Islet precursor cell (in vitro differentiated cells): ENCODE results near the gene WWP2.
A peak's percentile ranks its signal among the peaks of the same experiment; 100 is the strongest.
"Not testable (repeated sequence)": the region's sequence is repeated elsewhere in the genome, so short reads cannot be mapped to it uniquely, and the experiment has no call there.

Experiments used
- DNase-seq: peaks from one replicate; pipeline ENCODE4 v3.0.0-alpha.2; 2018

The WWP2 gene

DNA sequence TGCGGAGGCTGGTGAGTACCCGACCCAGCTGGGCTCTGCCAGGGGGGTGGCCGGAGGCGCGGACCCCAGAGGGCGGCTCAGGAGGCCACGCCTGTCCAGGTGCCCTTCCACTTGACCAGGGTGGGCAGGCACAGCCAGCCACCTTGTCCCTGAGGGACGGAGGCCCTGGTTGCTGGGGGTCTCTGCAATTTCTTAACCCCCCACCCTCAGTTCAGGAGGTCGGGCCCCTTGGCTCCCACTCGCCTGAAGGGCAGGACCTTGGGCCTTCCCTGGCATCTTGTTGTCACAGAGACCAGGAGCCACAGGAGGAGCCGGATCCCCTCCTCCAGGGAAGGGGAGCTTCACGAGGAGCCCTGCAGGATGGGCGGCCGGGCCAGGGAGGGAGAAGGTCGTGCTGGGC, 190.0 kb downstream of the WWP2 start:
- DNase-seq = not testable (repeated sequence)

DNA sequence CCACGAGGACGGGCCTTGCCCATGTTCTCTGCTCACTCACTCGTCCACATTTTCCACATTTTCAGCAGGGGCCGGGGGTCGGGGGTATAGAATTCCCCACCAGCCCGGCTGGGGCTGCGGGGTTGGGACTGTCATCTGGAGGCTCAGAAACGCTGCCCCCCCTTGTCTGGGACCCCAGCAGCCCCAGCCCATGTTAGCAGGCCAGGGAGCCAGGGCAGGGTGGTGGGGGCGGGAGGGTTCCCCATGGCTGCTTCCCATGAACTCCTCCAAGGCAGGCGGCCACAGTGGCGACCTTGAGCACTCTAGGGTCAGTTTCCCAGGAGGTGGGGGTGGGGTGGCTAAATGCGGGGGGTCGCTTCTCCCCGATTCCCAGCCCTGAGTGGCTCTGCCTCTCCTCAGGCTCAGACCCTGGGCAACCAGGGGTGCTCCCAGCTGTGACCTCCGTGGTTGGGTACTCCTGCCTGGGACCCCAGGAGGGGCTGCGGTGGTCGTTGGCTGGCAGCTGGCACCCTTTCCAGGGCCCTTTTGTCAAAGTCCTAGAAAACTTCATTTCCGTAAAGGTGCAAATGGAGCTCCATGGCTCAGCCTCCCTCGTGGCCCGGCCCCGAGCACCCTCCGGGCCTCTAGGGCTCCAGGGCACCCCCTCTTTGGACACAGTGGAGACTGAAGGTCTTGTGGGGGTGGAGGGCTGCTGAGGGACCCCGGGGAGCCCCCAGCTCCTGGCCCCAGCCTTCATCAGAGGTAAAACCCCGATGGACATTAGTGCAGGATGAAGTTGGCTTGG, 190.6 kb downstream of the WWP2 start:
- not testable (repeated sequence) for DNase-seq

- DNase-seq = not testable (repeated sequence)
Measured at GRCh38 chr16:69954241-69954640, 192.1 kb downstream of the WWP2 start.

DNA sequence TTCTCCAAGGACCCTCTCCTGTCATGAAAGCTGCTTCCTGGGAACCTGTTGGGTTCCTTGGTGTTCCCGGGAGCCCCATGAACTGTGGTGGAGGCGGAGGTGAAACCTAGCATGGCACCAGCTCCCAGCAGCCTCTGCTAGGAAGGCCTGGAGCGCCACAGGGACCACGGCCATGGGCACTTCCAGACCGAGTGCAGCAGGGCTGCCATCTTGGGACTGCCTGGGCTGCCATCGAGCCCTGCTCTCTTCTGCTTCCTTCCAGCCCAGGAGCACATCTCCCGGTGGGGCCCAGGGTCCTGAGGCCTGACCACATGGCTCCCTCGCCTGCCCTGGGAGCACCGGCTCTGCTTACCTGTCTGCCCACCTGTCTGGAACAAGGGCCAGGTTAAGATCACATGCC, 201.2 kb downstream of the WWP2 start:
- DNase-seq = not testable (repeated sequence)

DNA sequence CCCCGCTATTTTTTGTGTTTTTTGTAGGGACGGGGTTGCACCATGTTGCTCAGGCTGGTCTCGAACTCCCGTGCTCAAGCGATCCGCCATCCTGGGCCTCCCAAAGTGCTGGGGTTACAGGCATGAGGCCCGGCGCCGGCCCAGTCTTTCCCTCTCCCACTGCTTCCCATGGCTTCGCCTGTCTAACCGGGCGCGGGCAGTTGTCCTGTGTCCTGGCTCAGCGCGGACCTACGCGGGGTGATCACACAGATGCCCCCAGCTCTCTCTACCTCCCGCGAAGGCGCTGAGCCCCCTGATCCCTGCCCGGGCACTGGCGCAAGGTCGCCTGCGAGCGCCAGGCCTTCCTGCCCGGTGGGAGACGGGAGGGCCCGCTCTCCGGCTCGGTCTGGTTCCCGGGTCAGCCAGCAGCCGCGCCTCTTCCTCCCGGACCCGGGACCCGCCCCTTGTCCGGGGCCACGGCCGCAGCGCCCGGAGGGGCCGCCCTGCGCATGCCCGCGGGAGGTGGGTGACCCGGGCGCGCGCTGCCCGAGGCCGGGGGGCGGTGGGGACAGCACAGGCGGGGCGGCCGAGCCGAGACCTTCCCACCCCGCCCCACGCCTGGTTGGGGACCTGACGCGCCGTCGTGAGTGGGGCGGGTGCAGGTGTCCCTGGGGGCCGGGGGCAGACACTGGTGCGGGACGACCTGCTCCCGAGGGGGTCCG, 203.0 kb downstream of the WWP2 start:
- peak; percentile 59 for DNase-seq

DNA sequence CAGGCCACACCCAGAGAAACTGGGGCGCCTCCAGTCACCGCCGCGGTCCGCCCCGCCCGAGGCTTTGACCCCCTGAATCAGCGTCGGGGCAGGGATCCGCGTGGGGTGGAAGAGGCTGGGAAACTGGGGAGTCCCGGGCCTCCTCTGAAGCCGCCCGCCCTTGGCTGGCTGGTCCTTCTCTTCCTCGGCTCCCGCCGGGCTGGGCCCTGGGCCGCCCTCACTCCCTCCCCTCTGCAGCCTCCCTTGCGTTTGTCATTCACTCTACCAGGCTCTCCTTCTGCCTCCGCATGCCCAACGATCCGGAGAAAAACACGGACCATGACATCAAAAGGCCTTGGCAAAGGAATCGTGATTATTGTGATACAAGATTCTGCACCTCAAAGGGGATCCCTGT, 203.5 kb downstream of the WWP2 start:
- DNase-seq = not testable (repeated sequence)

DNA sequence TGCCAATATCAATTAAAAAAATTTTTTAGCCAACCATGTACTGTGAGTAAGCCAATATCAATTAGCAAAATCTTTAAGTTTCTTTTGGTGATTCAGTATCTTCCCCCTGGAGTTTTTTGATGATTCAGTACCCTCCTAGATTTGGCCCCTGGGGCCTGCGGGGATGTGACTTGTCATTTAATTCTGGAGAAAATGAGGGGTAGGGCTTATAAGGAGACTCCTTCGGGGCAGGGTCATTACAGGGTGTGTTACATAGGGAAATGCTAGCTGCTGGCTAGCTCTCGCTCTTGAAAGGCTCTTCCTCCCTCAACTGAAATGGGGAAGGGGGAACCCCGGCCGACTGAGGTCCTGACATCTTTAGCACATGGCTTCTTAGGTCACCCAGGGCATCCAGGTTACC, 205.6 kb downstream of the WWP2 start:
- DNase-seq = not testable (repeated sequence)

- not testable (repeated sequence) for DNase-seq
Measured at GRCh38 chr16:69968125-69968524, 206.0 kb downstream of the WWP2 start.

- DNase-seq = not testable (repeated sequence)
Measured at GRCh38 chr16:69969657-69970056, 207.5 kb downstream of the WWP2 start.

DNA sequence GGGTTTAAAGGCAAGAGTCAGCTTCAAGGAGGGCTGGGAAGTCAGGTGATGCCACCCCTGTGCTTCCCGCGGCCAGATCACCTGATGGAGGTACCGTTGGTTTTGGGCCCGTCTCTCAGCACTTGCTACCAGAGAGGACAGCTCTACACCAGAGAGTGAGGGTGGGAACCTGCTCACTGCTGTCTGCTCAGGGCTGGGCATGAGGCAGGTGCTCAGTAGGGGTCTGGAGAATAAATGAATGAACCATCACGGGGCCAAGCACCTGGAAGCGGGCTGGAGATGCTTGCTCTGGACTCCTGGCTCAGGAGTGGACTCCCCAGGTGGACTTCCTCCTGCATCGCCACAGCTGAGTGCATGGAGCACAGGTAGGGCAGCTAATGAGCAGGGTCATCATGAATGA, 210.0 kb downstream of the WWP2 start:
- not testable (repeated sequence) for DNase-seq

DNA sequence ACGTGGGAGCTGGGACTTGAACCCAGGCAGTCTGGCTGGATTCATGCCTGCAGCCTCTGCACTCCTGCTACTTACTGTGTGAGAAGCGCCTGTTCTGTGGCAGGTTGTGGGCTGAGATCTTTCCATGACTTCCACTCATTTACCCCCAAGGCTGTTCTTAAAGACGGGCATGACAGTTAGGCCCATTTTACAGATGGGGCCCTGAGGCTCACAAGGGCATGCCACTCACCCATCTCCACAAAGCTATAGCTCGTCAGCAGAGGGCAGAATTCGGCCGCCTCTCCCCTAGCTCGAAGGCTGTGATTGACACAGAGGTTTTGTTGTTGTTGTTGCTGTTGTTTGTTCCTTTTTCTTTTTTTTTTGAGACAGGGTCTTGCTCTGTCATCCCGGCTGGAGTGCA, 210.8 kb downstream of the WWP2 start:
- not testable (repeated sequence) for DNase-seq

GRCh38 chr16:69985196-69985595, 223.1 kb downstream of the WWP2 start:
- DNase-seq = not testable (repeated sequence)
